Epithelial cell of proximal tubule (primary cell): ENCODE measurements around the gene TRIM69. TPM values are rescaled to one million over a fixed set of nuclear protein-coding genes. Genes with fewer than 3 reads are reported as not detected.
A peak's percentile ranks its signal among the peaks of the same experiment; 100 is the strongest.
"Not testable (repeated sequence)": the region's sequence is repeated elsewhere in the genome, so short reads cannot be mapped to it uniquely, and the experiment has no call there.

Source experiments
- DNase-seq: peaks from one replicate; pipeline ENCODE4 v3.0.0-alpha.2; 2011; ENCODE audit warnings: low read depth
- H3K4me3 ChIP-seq: 2 replicates; pipeline ENCODE4 v1.5.1; 2011; ENCODE audit warnings: low read depth, mild to moderate bottlenecking, low read length
- total RNA-seq: library from RNA; depleted of rRNA; stranded (reverse); fragments of >200 nt; gene quantifications from 2 replicates; pipeline ENCODE4 v1.2.3, GENCODE V29; 2015
- TF ChIP-seq, protein P1 (sequence below): conservative IDR thresholded peaks from 2 replicates; pipeline ENCODE4 v1.5.1; 2012; ENCODE audit warnings: low read depth, mild to moderate bottlenecking, low read length

The TRIM69 gene
- total RNA-seq, 1 donor from 2014 or later, result 7.7 TPM

DNA sequence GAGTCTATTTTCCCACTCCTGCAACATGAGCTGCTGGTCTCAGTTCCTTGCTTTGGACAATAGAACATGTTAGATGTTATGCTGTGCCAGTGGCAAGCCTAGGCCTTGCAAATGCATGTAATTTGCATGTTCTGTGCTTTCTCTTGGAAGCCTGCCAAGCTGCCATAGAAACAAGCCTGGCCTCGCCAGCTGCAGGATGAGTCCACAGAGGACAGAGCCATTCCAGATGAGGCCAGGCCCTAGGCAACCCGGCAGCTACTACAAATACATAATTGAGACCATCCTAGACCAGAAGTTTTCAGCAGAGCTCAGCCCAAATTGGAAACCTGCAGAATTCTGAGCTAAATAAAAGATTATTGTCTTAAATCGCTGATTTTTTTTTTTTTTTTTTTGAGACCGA, 39.6 kb downstream of the TRIM69 start:
- DNase-seq, result no peak
- TF ChIP-seq, protein P1, sequence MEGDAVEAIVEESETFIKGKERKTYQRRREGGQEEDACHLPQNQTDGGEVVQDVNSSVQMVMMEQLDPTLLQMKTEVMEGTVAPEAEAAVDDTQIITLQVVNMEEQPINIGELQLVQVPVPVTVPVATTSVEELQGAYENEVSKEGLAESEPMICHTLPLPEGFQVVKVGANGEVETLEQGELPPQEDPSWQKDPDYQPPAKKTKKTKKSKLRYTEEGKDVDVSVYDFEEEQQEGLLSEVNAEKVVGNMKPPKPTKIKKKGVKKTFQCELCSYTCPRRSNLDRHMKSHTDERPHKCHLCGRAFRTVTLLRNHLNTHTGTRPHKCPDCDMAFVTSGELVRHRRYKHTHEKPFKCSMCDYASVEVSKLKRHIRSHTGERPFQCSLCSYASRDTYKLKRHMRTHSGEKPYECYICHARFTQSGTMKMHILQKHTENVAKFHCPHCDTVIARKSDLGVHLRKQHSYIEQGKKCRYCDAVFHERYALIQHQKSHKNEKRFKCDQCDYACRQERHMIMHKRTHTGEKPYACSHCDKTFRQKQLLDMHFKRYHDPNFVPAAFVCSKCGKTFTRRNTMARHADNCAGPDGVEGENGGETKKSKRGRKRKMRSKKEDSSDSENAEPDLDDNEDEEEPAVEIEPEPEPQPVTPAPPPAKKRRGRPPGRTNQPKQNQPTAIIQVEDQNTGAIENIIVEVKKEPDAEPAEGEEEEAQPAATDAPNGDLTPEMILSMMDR, result no peak
- no peak overlapping the region for H3K4me3 ChIP-seq

DNA sequence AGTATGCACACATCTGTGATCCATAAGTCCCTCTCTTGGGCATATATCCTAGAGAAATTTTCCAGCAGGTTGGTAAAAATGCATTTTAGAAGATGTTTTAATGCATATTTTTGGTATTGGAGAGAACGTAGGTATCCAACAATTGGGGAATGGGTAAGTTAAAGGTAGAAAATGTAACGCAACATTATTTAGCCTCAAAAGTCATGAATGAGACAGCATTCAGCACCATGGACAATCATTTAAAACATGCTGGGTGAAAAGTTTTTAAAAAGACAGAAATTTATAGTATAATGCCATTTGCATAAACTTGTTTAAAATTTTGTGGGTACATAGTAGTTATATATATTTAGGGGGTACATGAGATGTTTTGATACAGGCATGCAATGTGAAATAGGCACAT, 43.4 kb downstream of the TRIM69 start:
- DNase-seq, result no peak
- TF ChIP-seq, protein P1, result no peak

DNA sequence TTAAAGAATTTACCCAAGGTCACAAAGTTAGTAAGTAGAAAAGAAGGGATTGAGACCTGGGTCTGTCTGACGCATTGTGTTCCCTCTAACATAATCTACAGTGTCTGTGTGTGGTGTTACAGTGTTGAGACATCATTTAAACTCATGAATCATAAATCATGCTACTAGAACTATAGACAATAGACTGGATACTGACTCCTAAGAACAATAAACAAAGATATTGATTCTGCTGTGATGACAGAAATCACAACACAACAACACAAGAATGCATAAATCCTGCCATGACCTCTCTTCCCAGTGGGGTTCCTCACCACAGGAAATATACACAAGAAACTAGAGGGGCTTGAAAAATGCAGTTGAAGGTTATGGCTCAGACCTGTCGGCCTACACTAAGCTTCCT, 44.3 kb downstream of the TRIM69 start:
- no peak for DNase-seq
- TF ChIP-seq, protein P1, result no peak
- H3K4me3 ChIP-seq, result no peak overlapping the region

More for the DNA sequence above, 43.4 kb downstream of the TRIM69 start:
- no peak overlapping the region for H3K4me3 ChIP-seq

DNA sequence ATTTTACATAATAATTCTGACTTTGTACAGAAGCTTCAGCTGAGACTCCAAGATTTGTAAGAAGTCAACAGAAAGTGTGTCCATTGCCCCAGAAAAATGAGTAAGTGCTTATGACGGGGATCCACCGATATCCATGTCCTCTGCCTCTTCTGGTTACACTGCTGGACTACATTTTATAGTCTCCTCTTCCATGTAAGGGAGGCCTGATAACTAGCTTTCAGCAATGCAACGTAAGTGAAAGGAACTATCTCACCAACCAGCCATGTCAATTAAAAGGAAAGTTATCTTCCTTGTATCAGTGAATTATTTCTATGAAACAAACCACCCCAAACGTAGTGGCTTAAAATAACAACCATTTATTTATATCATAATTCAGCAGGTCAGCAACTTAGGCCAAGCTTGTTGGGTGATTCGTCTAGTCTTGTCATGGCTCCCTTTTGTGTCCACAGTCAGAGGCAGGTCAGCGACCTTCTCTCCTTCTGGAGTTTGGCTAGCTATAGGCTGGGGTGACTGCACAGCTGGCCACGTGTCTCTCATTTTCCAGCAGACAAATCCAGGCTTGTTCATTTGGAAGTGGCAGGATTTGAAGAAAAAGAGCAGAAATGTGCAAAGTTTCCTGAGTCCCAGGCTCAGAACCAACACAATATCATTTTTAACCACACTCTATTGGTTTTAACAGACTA, 44.9 kb downstream of the TRIM69 start:
- TF ChIP-seq, protein P1, result no peak
- no peak overlapping the region for H3K4me3 ChIP-seq
- no peak for DNase-seq

DNA sequence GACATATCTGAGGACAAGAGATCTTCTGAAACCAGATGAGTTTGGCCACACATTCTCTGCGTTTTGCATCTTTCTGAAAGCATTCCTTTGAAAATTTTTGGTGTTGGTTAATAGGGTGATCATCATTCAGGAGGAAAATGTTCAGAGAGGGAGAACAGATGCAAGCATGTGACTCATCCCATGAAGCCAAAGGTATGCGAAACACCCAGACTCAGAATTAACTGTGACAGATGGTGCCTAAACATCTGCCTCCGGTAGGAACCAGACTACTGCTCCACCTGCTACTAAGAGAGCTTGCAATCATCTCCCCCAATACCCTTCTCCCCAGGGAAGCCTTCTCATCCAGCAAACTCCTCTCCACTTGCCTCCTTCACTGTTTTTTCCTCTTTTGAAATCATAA, 46.2 kb downstream of the TRIM69 start:
- TF ChIP-seq, protein P1, result no peak
- H3K4me3 ChIP-seq, result no peak overlapping the region
- DNase-seq, result no peak

DNA sequence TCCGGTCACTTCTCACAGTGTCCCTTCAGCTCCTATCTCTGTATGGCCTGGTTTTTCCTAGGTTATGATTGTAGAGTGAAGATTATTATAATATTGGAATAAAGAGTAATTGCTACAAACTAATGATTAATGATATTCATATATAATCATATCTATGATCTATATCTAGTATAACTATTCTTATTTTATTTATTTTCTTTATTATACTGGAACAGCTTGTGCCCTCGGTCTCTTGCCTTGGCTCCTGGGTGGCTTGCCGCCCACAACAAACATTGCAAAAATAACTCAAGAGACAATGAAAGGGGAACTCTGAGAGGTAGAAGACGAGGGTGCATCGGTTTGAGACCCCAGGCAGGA, 48.6 kb downstream of the TRIM69 start:
- H3K4me3 ChIP-seq, result peak overlapping the region; percentile 74

DNA sequence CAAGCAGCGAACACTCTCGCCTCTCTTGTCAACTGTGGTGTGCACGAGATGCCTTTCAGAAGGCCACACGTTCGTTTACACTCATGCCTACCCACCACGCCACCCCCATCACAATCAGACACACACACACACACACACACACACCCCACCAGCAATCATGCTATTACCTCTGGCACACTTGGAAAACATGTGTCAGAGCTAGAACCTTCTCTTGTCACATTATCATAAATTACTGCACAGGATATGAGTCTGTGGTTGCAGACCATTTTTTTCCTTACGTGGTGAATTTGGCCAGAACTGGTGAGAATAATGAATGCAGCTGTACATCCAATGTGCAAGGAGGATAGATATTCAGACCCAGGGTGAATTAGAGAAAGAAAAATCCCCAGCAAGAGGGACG, 52.4 kb downstream of the TRIM69 start:
- no peak for DNase-seq
- TF ChIP-seq, protein P1, result no peak

More for the DNA sequence above, 48.6 kb downstream of the TRIM69 start:
- not testable (repeated sequence) for DNase-seq

More for the DNA sequence above, 52.4 kb downstream of the TRIM69 start:
- no peak overlapping the region for H3K4me3 ChIP-seq
